Tibial nerve (tissue), 4 donors: ENCODE data around the gene SMAD3.

Source experiments
- CTCF ChIP-seq, 5 experiments: fragments of 200-600 bp in 3 of 5; fragments of 450-650 bp in 2 of 5; sonication (generic) in 3 of 5; IDR thresholded peaks; one replicate each; pipeline ENCODE4 v1.5.1; 2016 to 2019; ENCODE audit warnings: antibody characterized with exemption in 5 of 5, mild to moderate bottlenecking in 3 of 5, moderate library complexity in 2 of 5
- EP300 ChIP-seq, 2 donors: sonication (generic); formaldehyde crosslinking; IDR thresholded peaks; one replicate each; pipeline ENCODE4 v1.6.1; 2017; ENCODE audit warnings: antibody characterized with exemption in 2 of 2, mild to moderate bottlenecking in 1 of 2
- POLR2A ChIP-seq, 2 donors: fragments of 450-650 bp; IDR thresholded peaks; one replicate each; pipeline ENCODE4 v1.6.1; 2017; ENCODE audit warnings: antibody characterized with exemption in 2 of 2, mild to moderate bottlenecking in 2 of 2, moderate library complexity in 2 of 2

DNA sequence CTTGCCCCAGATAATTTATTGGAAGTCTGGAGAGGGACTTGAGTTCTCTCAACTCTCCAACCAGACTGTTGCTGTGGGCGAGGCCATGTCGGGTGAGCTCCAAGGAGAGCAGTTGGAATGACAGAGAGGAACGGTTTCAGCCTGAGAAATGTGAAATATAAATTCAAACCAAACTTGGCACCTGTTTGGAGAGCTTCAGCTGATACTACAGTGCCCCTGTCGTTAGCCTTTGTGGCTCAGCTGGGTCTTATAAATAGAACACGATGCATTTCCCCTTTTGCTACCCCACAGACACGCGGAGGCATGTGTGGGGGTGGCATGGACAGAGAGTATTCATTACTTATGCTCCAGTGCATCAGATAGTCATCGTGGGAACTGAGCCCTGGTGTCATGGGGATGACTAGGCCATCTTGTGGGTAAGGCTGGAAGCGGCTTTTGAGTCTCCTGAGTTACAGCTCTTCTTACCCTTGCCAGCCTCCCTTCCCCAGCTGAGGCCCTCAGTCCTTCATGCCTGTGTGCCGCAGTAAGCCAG, 15.6 kb downstream of the SMAD3 start:
- TF ChIP-seq POLR2A (IDR thresholded peaks at IDR 0.05) = no peak
- peak in 1 of 5 experiments; percentile 13 for TF ChIP-seq CTCF (IDR thresholded peaks at IDR 0.05)
- TF ChIP-seq EP300 (IDR thresholded peaks at IDR 0.05) = no peak
